Thoracic aorta (tissue), 2 donors: ENCODE results near the gene LAMP5. TPM values are rescaled to one million over a fixed set of nuclear protein-coding genes. Genes with fewer than 3 reads are reported as not detected.

Experiments
- ATAC-seq: fragments of 150-250 bp; one replicate; pipeline ENCODE4 v1.8.0; 2017; ENCODE audit warnings: low read depth; ENCODE audit not compliant: insufficient number of reproducible peaks, low FRiP score
- DNase-seq: peaks from one replicate; pipeline ENCODE4 v3.0.0-alpha.2; 2020; ENCODE audit warnings: low spot score
- H3K27ac ChIP-seq, 2 donors: fragments of 200-600 bp; sonication (generic); 1 replicate in 1 of 2; 2 replicates in 1 of 2; pipeline ENCODE4 v1.5.1; 2016; ENCODE audit warnings: mild to moderate bottlenecking in 2 of 2, moderate library complexity in 2 of 2
- H3K27me3 ChIP-seq: fragments of 200-600 bp; sonication (generic); replicated peaks from 2 replicates; pipeline ENCODE4 v1.6.0; 2016; ENCODE audit warnings: mild to moderate bottlenecking; ENCODE audit not compliant: insufficient read depth
- H3K36me3 ChIP-seq: fragments of 200-600 bp; sonication (generic); one replicate; pipeline ENCODE4 v1.5.1; 2016
- H3K4me1 ChIP-seq, 2 donors: fragments of 200-600 bp; sonication (generic); 1 replicate in 1 of 2; 2 replicates in 1 of 2; pipeline versions ENCODE4 v1.5.1 to v1.6.0; 2016; ENCODE audit warnings: low read depth in 2 of 2, mild to moderate bottlenecking in 1 of 2; ENCODE audit not compliant: control insufficient read depth in 1 of 2
- H3K4me3 ChIP-seq: fragments of 200-600 bp; sonication (generic); 2 replicates; pipeline ENCODE4 v1.5.1; 2016; ENCODE audit warnings: mild to moderate bottlenecking
- H3K9me3 ChIP-seq: fragments of 200-600 bp; sonication (generic); 2 replicates; pipeline ENCODE4 v1.5.1; 2016
- CTCF ChIP-seq: fragments of 200-600 bp; sonication (generic); IDR thresholded peaks from one replicate; pipeline ENCODE4 v1.5.1; 2019; ENCODE audit warnings: antibody characterized with exemption
- total RNA-seq, 2 donors: library from RNA; depleted of rRNA; stranded (reverse); fragments of >200 nt; gene quantifications; one replicate each; pipeline versions ENCODE4 v1.1.0 to v1.2.3, GENCODE V29; 2016

The LAMP5 gene
- total RNA-seq, 2 donors from 2014 or later, result not detected

- TF ChIP-seq CTCF, result no peak
- H3K36me3 ChIP-seq, result no peaks in the 10 kb centered on the region
- no peaks in the 10 kb centered on the region for H3K9me3 ChIP-seq
- H3K27me3 ChIP-seq, result no peaks in the 10 kb centered on the region
- no peaks in the 10 kb centered on the region for H3K4me1 ChIP-seq
- H3K27ac ChIP-seq, result no peak overlapping the region
- H3K4me3 ChIP-seq, result no peak overlapping the region
- DNase-seq (no peak), ATAC-seq (no peak)
Observed at GRCh38 chr20:9565910-9566550, 51.6 kb downstream of the LAMP5 start.

GRCh38 chr20:9566977-9567376, 52.6 kb downstream of the LAMP5 start:
- DNase-seq, result no peak
- Histone ChIP-seq H3K4me3 (no peak overlapping the region), H3K9me3 (no peaks in the 10 kb centered on the region), H3K27ac (no peak overlapping the region), H3K4me1 (no peaks in the 10 kb centered on the region), H3K36me3 (no peaks in the 10 kb centered on the region), H3K27me3 (no peaks in the 10 kb centered on the region)
- no peak for ATAC-seq
- no peak for TF ChIP-seq CTCF

DNA sequence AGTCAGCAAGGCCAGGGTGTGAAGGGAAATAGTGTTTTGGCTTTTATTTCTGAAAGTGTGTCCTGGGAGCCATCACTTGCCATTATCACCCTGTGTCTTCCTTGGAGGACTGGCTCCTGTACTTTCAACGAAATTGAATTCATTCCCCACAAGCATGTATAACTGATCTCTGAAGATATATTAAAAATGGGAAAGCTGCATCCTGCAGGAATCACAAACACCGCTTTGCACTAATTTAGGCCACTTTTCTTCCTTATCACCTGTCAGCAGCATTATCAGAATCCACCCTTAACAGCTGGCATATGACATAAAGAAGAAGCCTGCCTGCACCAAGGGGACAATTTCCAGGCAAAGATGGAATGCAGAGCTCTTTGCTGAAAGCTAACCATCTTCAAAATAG, 56.2 kb downstream of the LAMP5 start:
- no peak overlapping the region for H3K4me3 ChIP-seq
- ATAC-seq (no peak), DNase-seq (no peak)
- no peaks in the 10 kb centered on the region for H3K27me3 ChIP-seq
- no peak overlapping the region for H3K27ac ChIP-seq
- H3K9me3 ChIP-seq, result no peaks in the 10 kb centered on the region
- no peak for TF ChIP-seq CTCF
- H3K36me3 ChIP-seq, result no peaks in the 10 kb centered on the region
- H3K4me1 ChIP-seq, result no peaks in the 10 kb centered on the region

GRCh38 chr20:9571783-9572182, 57.4 kb downstream of the LAMP5 start:
- DNase-seq (no peak), ATAC-seq (no peak)
- no peaks in the 10 kb centered on the region for H3K9me3 ChIP-seq
- H3K27me3 ChIP-seq, result no peaks in the 10 kb centered on the region
- no peaks in the 10 kb centered on the region for H3K36me3 ChIP-seq
- no peak overlapping the region for H3K27ac ChIP-seq
- TF ChIP-seq CTCF, result no peak
- H3K4me3 ChIP-seq, result no peak overlapping the region
- no peaks in the 10 kb centered on the region for H3K4me1 ChIP-seq

- DNase-seq (no peak), ATAC-seq (no peak)
- Histone ChIP-seq H3K9me3 (no peaks in the 10 kb centered on the region), H3K4me1 (no peaks in the 10 kb centered on the region), H3K27me3 (no peaks in the 10 kb centered on the region), H3K27ac (no peak overlapping the region), H3K36me3 (no peaks in the 10 kb centered on the region), H3K4me3 (no peak overlapping the region)
- no peak for TF ChIP-seq CTCF
Observed at GRCh38 chr20:9572670-9573069, 58.3 kb downstream of the LAMP5 start.
